Measurements from ENCODE around the gene GHR.
A peak's percentile ranks its signal among the peaks of the same experiment; 100 is the strongest.

The GHR gene

DNA sequence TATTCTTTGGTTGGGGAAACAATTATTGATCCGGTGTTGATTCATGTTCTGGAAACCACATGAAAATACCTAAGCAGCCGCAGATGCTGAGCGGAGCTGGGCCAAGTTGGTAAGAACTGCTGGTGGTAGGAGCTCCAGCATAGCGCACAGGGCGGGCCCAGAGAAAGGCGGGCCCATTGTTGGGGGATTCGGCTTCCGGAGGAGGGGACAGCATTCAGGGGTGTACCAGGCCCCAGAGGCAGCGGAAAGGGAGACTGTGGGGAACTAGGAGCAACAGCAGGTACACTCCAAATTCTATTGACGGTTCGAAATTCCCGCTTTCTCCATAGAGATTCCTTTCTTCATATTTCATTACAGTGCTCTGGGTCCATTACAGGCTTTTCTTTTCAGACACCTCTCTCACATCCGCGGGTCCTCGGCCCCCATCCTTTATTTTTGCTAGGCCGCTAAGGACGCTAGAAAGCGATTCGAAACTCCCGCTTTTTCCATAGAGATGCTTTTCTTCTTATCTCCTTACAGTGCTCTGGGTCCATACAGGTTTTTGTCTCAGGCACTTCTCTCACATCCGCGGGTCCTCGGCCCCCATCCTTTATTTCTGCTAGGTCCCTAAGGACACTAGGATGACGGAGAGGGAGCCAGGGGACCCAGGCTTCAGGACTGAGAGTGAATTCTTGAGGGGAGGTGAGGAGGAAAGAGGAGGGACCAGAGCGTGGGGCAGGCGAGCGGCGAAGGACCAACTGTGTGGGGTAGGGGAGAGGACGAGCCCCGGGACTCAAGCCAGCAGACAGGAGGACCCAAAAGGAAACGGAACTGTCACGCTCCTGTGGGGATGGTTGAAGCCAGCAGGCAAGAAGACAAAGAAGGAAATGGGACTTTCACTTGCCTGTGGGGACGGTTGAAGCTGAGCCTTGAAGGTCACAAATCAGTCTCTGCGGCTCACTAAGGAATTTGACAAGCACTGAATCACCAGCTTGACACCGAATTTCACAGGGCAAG, 333.7 kb downstream of the GHR start, which contains the start of gene CCDC152:
Gene CCDC152, plus strand, starts transcription at position 213 of the 996 bp plus-strand sequence. CDS start 2,304 bp downstream, outside the sequence.
- Histone ChIP-seq H3K27me3 (ENCODE audit: low read depth, low read length) (peaks cover 8% of the 10 kb centered on the region), H3K27ac (ENCODE audit: low read length) (no peak within 1 kb of the TSS), H3K4me3 (ENCODE audit: low read depth in 1 of 2, low read length in 2 of 2) (peak within 1 kb of the TSS; percentile 53 to 59), H3K36me3 (ENCODE audit: control insufficient read depth in 1 of 2, insufficient read depth in 2 of 2, low read length in 2 of 2) (no peaks in the 10 kb centered on the region), H3K9me3 (ENCODE audit: control insufficient read depth in 1 of 2, low read length in 2 of 2) (no peaks in the 10 kb centered on the region), H3K4me1 (ENCODE audit: control insufficient read depth in 1 of 2, insufficient read depth in 2 of 2, low read length in 2 of 2) (no peaks in the 10 kb centered on the region)

GRCh38 chr5:42759456-42759855, 336.2 kb downstream of the GHR start:
- no peaks in the 10 kb centered on the region for H3K36me3 ChIP-seq (ENCODE audit: control insufficient read depth in 1 of 2, insufficient read depth in 2 of 2, low read length in 2 of 2)
- H3K27ac ChIP-seq (ENCODE audit: low read length), result no peak overlapping the region
- peaks cover 8% of the 10 kb centered on the region for H3K27me3 ChIP-seq (ENCODE audit: low read depth, low read length)
- H3K9me3 ChIP-seq (ENCODE audit: control insufficient read depth in 1 of 2, low read length in 2 of 2), result no peaks in the 10 kb centered on the region
- H3K4me3 ChIP-seq (ENCODE audit: low read depth in 1 of 2, low read length in 2 of 2), result no peak overlapping the region
- no peaks in the 10 kb centered on the region for H3K4me1 ChIP-seq (ENCODE audit: control insufficient read depth in 1 of 2, insufficient read depth in 2 of 2, low read length in 2 of 2)

DNA sequence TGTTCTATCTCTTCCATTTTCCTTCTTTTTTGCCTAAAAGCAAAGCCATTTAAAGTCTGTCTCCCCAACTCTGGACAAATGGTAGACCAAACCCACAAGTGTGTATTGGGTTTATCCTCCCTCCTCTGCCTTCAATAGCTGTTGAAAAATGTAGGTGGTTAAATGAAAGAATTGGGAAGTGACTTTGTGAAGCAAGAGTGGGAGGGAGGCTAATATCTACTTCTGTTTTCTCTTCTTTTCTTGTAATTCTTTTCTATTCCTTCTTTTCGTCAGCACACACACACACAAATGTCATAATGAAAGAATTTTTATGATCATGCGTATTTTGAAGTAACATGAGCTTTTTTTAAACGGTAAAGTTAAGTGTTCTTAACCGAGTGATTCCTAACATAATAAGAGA, 337.2 kb downstream of the GHR start:
- H3K4me3 ChIP-seq (ENCODE audit: low read depth in 1 of 2, low read length in 2 of 2), result no peak overlapping the region
- H3K9me3 ChIP-seq (ENCODE audit: control insufficient read depth in 1 of 2, low read length in 2 of 2), result no peaks in the 10 kb centered on the region
- H3K4me1 ChIP-seq (ENCODE audit: control insufficient read depth in 1 of 2, insufficient read depth in 2 of 2, low read length in 2 of 2), result no peaks in the 10 kb centered on the region
- no peak overlapping the region for H3K27ac ChIP-seq (ENCODE audit: low read length)
- no peaks in the 10 kb centered on the region for H3K36me3 ChIP-seq (ENCODE audit: control insufficient read depth in 1 of 2, insufficient read depth in 2 of 2, low read length in 2 of 2)
- H3K27me3 ChIP-seq (ENCODE audit: low read depth, low read length), result peaks cover 8% of the 10 kb centered on the region

- no peaks in the 10 kb centered on the region for H3K36me3 ChIP-seq (ENCODE audit: control insufficient read depth in 1 of 2, insufficient read depth in 2 of 2, low read length in 2 of 2)
- H3K4me3 ChIP-seq (ENCODE audit: low read depth in 1 of 2, low read length in 2 of 2), result no peak overlapping the region
These were observed 338.6 kb downstream of the GHR start for GRCh38 chr5:42761791-42762190.

GRCh38 chr5:42767491-42768105, 344.4 kb downstream of the GHR start:
- Histone ChIP-seq H3K4me1 (ENCODE audit: control insufficient read depth in 1 of 2, insufficient read depth in 2 of 2, low read length in 2 of 2) (no peaks in the 10 kb centered on the region), H3K9me3 (ENCODE audit: control insufficient read depth in 1 of 2, low read length in 2 of 2) (peaks cover 0 to 2% of the 10 kb centered on the region in 2 donors), H3K27ac (ENCODE audit: low read length) (no peak overlapping the region), H3K36me3 (ENCODE audit: control insufficient read depth in 1 of 2, insufficient read depth in 2 of 2, low read length in 2 of 2) (no peaks in the 10 kb centered on the region), H3K27me3 (ENCODE audit: low read depth, low read length) (no peaks in the 10 kb centered on the region), H3K4me3 (ENCODE audit: low read depth in 1 of 2, low read length in 2 of 2) (no peak overlapping the region)

More at GRCh38 chr5:42761791-42762190, 338.6 kb downstream of the GHR start:
- Histone ChIP-seq H3K27me3 (ENCODE audit: low read depth, low read length) (peaks cover 8% of the 10 kb centered on the region), H3K9me3 (ENCODE audit: control insufficient read depth in 1 of 2, low read length in 2 of 2) (no peaks in the 10 kb centered on the region), H3K27ac (ENCODE audit: low read length) (no peak overlapping the region), H3K4me1 (ENCODE audit: control insufficient read depth in 1 of 2, insufficient read depth in 2 of 2, low read length in 2 of 2) (no peaks in the 10 kb centered on the region)

DNA sequence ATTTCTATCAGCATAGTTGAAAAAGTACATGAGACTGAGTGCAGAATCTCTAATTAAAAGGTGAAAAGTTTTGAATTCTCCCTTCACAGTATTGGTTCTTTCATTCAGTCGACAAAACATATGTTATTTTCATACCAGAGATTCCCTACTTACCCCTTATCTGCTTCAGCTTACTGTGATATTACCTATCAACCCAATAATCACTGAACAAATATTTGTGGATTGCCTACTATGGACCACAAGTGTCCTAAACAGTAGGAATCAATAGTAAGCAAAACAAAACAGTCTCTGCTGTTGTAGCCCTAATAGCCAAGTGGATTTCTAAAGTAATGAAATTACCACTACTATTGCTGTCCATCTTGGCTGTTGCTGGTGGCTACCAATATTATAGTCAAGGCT, 344.9 kb downstream of the GHR start:
- H3K36me3 ChIP-seq (ENCODE audit: control insufficient read depth in 1 of 2, insufficient read depth in 2 of 2, low read length in 2 of 2), result no peaks in the 10 kb centered on the region
- H3K27ac ChIP-seq (ENCODE audit: low read length), result no peak overlapping the region
- H3K9me3 ChIP-seq (ENCODE audit: control insufficient read depth in 1 of 2, low read length in 2 of 2), result peaks cover 0 to 2% of the 10 kb centered on the region in 2 donors
- H3K4me1 ChIP-seq (ENCODE audit: control insufficient read depth in 1 of 2, insufficient read depth in 2 of 2, low read length in 2 of 2), result no peaks in the 10 kb centered on the region
- no peak overlapping the region for H3K4me3 ChIP-seq (ENCODE audit: low read depth in 1 of 2, low read length in 2 of 2)
- H3K27me3 ChIP-seq (ENCODE audit: low read depth, low read length), result no peaks in the 10 kb centered on the region

DNA sequence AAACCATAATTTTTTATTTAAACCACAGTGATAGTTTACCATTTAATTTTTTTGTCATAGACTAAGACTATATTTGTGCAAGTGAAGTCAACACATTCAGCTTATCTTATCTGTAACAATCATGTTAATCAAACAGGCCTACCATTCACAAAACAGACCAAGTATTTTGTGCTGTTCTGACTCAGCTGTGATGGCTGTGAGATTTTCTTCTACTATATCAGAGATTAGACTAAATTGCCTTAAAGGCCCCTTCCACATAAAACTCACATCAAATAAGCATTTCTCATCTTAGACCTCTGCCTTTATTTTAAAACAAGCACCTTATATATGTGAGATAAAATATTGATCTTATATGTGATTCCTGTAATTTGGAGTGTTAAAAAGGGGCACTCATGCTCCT, 346.8 kb downstream of the GHR start:
- Histone ChIP-seq H3K9me3 (ENCODE audit: control insufficient read depth in 1 of 2, low read length in 2 of 2) (peaks cover 0 to 2% of the 10 kb centered on the region in 2 donors), H3K4me1 (ENCODE audit: control insufficient read depth in 1 of 2, insufficient read depth in 2 of 2, low read length in 2 of 2) (no peaks in the 10 kb centered on the region), H3K36me3 (ENCODE audit: control insufficient read depth in 1 of 2, insufficient read depth in 2 of 2, low read length in 2 of 2) (no peaks in the 10 kb centered on the region), H3K27ac (ENCODE audit: low read length) (no peak overlapping the region), H3K27me3 (ENCODE audit: low read depth, low read length) (no peaks in the 10 kb centered on the region), H3K4me3 (ENCODE audit: low read depth in 1 of 2, low read length in 2 of 2) (no peak overlapping the region)

Measured in muscle layer of duodenum (tissue), 2 donors.